HG03103 (cell line): ENCODE measurements around the gene RGS8.
A peak's percentile ranks its signal among the peaks of the same experiment; 100 is the strongest.
"Not testable (repeated sequence)": the region's sequence is repeated elsewhere in the genome, so short reads cannot be mapped to it uniquely, and the experiment has no call there.

Experiments used
- ATAC-seq: cut with Tn5 transposase; IDR thresholded peaks from one replicate; pipeline ENCODE4 v1.9.1; 2021; ENCODE audit warnings: low read depth; ENCODE audit not compliant: unreplicated experiment

RGS8 gene

DNA sequence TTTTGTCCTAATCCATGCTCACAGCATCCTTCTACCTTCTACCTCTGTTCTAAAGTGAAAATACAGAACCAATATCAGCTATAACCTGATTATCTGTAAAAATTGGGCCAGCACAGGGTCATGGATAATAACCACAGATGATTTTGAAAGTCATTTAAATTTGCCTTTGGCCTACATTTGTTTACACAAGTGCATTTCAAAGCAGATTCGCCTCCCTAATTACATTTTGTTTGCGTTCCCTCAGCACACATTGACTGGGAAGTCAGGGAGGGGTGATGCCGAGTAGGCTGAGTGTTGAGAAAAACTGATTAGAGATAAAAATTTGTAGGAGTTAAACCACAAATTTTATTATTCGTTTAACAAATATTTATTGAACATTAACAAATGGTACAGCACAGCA, 19.2 kb upstream of the RGS8 start:
- ATAC-seq: no peak

DNA sequence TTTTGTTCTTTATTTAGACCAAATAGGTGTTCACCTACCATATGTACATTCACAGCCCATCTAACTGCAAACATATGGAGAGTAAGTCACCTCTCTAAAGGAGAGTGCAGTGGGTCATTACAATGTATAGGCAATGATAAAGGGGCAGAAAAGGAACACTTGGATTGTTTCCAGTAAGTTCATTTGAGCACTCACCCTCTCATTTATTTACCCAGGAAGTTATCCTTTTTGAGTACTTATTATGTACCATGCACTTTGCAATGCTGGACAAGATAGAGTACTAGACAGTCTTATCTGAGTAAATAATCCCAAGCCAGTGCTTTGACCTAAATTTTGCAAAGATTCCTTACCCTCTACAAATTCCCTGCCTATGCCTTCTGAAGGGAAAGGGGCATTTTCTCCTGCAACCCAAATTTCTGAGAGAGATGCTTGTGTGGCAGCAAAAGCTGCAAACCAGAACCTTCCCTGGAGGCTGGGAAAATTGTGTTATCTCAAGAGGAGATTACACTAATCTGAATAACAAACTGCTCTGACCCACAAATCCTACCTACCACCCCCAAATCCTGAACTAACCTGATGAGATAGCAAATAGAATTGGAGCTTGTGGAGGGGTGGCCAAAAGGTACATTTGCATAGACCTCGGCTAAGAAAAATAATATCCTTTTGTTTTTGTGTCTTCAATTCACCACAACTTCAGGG, 18.6 kb upstream of the RGS8 start:
- no peak for ATAC-seq

DNA sequence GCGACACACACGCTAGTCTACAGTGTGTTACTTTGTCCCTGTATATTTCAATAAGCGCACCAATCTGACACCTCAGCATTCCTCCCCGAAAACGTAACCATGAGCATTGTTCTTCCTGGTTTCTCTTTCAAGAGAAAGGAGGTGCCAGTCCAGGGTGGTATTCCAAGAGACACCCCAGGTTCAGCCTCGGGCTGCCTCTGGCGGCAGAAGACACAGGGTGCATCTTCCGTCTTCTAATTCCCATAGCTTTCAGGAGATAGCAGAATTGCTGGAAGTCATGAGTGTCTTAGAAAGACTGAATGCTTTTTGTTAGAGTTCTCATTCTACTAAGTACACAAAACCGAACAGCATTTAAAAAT, 15.9 kb upstream of the RGS8 start:
- no peak for ATAC-seq

DNA sequence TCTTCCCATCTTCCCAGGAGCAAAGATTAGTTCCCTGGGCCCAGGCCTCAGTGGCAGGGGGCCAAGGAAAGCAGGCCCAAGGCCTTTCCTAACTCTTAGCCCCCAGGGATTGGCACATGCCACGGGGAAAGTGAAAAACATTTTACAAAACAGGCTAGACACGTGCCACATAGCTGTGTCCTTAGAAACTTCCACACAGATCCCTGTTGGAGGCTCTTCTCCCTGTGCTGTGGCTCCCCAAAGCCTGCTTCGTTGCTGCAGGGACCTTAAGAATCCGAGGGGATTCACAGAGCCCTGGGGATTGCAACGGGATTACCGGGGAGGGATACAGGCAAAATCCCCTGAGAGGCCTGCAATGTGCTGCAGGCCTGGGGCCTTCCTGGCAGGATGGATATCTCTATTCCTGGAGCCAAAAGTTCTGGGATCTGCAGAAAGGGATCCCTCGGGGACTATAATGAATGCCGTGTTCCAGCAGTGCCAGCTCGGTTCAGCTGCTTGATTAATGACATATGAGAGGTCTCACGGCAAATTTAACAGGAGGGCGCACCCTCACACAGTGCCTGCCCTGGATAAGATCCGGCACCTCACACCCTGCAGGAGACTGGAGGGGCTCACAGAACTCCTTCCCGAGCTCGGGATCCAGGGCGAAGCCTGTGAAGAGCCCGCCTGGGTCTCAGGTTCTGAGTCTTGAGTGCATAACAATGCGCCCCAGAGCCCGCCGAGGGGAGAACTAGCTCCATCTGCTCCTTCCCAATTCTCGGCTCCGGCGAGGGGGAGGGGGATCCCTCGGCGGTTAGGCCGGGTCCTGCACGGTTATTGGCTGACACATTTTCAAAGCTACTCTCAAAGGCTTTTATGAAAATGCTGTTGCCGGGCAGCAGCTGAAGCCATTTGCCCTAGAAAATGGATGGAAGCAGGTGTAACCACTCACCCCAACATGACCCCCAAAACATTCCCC, 15.3 kb upstream of the RGS8 start:
- ATAC-seq: no peak

DNA sequence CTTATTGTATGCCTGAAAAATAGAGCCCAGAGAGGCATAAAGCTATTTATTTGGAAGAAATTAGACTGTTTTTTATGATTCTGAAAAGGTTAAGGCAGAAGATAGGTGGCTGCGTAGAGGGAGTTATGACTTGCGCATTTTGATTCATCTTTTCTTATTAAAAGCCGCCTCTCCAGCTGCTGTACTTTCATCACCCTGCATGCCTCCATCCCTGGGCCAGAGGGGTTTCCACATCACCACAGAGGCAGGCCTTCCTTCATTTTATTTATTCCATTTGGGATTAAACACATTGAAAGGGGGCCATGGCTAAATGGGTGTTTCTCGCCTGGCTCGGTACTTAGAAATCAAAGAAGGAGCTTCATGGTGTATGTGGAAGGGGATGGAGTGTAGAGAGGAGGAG, 14.6 kb upstream of the RGS8 start:
- no peak for ATAC-seq

DNA sequence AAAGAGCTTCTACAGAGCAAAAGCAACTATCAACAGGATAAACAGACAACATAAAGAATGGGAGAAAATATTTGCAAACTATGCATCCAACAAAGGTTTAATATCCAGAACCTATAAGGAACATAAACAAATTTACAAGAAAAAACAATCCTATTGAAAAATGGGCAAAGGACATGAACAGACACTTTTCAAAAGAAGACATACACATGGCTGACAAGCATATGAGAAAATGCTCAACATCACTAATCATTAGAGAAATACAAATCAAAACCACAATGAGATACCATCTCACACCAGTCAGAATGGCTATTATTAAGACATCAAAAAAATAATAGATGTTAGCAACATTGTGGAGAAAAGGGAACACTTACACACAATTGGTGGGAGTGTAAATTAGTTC, 8.8 kb upstream of the RGS8 start:
- ATAC-seq: not testable (repeated sequence)

DNA sequence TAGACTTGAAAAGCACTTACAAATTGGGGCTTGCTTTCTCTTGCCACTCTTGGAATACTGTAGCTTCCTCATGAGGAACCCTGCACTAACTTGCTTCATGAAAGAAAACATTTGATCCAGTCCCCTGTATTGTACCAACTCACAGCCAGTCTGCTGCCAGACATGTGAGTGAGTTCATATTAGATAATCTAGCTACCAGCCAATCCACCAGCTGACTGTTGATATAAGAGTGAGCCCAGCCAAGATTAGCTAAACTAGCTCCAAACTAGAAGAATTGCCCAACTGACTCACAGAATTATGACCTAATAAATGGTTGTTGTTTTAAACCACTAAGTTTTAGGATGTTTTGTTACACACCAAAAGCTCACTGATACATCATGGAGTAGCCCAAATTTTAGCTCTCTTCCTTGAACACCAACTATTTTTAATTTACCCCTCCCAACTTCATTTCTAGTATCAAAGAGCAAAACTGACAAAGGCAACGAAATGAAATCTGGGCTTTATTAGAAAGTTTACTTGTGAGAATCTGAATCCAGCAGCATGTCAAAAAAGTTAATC, 6.6 kb upstream of the RGS8 start:
- ATAC-seq: no peak

DNA sequence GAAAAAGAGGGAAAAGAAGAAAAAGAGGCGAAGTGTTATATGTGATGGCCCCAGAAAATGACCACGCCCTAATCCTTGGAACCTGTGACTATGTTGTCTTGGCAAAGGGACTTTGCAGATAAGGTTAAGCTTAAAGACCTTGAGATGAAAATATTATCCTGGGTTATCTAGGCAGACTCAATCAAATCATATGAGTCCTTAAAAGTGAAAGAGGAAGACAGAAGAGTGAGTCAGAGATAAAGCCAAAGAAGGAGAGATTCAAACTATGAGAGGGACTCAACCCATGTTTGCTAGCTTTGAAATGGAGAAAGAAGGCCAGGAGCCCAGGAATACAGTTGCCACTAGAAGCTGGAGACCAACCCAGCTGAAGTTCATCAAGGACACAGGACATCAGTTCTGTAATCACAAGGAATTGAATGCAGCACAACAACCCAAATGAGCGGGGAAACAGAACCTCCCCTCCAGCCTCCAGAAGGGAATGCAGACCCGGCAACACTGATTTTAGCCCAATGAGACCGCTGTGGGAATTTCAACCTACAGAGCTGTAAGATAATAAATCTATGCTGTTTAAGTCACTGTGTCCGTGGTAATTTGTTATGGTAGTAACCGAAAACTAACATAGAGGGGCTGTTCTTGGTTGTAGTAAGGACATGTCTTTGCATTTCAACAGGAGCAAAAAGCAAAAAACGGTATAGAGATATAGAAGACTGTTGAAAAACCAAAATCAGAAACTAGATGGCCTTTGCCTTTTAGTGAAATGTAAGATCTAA, 4.2 kb upstream of the RGS8 start:
- no peak for ATAC-seq

DNA sequence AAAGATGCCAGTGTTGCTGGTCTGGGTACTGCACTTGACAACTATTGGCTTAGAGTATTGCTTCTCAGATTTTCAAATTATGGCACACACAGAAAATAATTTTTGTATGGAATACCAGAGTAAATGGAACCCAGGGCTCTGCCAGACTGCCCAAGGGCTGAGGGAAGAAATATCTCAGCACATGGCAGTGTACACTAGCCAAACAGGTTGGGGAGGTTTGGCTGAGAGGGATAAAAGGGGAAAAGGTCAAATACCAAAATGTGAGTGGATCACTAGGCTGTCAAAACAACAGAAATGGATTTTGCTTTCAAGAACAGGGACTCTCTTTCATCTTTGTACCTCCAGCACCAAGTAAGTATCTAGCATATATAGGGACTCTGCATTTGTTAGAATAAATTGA, 3.0 kb upstream of the RGS8 start:
- no peak for ATAC-seq

DNA sequence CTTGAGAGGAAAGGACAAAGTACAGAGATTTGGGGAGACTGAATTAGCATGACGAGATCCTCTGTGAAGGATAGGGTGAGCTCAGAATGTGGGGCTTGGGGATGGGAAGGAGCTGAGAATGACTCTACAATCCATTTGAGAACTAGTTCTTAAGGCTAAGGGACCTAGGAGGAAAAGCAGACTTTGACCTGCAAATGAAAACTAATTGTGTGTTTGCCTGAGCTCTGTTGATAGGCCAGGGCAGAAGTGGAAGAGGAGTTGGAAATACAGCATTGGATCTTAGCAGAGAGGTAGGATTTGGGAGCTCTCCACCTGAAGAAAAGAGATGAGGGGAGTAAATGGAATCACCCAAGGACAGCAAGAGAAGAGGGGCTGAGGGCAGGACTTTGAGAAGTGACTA, 2.1 kb upstream of the RGS8 start:
- no peak for ATAC-seq

DNA sequence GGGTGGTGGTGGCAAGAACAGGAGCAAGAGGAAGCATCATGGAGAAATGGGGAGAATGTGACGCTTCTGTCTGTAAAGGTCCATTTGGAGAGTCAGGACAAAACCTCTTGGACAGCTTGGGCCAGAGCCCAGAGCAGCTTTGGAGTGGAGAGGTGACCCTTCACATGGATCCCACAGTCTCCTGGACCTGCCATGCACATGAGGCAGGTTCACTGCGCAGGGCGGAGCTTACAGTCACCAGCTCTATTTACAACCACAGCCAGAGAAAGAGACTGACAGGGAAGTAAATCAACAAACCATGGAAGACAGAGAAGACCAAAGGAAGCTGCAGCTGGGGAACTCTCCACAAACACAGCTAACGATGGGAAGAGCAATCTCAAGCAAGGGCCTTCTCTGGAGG, 828 bp upstream of the RGS8 start:
- ATAC-seq: no peak

DNA sequence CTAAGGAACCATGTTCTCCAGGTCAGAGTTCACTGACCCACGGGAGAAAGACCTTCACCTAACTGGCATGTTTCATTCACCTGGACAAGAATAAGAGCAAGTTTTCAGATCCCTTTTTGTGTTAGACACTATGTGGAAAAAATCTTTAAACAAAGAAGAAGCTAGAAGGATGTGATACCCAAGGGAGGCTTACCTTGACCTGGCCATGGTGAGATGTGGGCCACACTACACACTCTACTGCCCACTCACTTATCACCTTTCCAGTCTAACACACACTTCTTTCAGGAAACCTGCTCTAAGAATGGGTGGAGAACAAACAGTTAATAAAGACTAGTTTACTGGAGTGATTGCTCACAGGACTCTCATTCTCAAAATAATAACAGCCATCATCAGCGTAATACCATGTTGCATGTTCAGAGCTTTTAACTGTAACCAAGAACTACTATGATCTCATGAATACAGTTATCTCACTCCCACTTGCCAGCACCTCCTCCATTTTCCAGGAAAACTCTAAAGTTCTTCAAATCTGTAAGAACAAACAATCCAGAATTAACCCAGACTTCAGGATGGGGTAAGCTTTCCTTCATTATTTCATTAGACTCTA, 1.4 kb downstream of the RGS8 start:
- ATAC-seq: no peak

DNA sequence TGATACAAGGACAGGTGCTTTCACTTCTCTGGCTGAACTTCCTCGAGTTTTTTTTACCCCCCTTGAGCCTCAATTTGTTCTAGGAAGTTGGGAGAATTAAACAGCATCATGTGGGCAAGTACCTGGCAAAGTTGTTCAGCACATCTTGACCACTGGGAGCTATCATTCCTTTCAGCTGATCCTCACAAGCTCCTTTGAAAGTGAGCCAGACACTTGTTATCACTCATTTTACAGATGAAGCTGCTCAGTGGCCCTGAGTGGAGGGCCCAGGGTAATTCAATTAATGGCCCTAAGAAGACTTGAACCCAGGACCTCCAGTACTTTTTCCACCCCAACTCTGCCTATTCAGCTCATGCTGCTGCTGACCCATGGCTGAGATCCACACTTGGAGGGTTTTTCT, 2.0 kb downstream of the RGS8 start:
- no peak for ATAC-seq

DNA sequence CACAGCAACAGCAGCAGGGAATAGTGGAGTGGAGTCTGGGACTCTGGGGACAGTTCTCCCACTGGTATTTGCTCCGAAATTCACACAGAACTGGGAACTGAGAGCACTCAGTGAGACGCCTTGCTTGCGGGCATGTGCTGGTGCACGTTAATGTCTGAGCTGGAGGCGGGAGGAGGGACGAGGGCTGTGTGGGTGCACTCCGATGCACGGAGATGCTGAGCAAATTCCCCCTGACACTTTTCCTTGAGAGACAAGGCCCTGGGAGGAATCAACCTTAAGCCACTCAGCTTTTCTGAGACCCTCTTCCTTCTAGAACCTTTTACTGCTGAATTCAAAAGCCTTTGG, 2.8 kb downstream of the RGS8 start:
- ATAC-seq: no peak

DNA sequence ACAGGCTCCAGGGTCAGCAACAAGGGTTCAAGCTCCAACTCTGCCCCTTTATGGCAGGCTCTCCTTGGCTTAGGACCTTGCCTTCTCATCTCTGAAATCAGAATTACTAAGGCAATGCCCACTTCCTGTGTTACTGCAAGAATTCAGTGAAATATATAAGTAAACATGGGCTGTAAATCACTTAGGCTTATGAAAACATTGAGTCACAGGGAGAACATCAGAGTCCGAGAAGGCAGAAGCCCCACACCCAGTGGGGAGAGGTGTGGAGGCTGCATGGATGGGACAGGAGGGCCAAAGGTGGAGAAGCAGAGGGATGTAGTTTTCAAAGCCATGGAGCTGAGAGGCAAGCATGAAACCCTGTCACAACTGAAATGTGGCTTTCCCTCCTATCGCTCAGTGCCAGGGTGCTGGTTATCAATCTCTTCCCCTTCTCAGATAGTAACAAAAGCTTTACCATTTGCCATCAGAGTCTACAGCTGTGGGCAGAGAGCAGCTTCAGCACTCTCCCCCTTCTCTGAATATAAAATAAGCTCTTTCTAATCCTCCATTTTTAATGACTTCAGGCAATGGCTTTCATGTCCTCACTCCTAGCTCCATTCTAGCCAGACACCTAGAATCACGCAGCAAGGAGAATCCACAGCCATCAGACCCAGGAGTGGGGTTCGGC, 3.4 kb downstream of the RGS8 start:
- no peak for ATAC-seq

DNA sequence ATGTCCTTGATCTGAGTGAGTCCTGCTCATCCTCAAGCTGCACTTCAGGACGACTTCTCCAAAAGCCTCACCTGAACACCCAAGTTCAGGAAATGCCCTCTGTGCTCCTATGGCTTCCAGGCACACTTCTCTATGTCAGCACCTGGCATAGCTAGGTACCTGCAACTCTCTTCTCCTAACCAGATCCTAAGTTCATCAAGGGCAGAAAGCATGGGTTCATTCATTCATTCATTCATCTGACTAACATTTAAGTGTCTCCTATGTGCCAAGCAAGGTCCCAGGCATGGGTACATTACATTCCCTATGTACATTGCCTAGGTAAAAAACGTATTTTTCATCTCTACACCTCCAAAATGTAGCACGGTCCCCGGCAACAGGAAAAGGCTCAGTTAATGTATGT, 4.0 kb downstream of the RGS8 start:
- ATAC-seq: no peak

DNA sequence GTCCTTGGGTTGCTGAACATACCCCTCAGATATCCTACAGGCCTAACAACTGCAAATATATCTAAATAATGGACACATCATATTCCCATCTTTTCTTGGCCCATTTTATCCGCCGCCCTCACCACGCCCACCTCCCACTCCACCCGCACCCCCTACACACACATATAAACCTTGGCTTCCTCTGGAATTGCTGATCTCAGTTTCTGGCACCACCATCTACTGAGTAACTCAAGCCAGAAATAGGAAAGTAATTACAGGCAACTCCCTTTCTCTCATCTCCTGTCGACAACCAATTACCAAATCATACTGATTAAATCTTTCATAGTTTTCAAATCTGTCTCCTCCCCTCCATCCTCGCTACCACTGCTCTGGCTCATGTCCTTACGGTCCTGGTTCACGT, 4.7 kb downstream of the RGS8 start:
- ATAC-seq: no peak

DNA sequence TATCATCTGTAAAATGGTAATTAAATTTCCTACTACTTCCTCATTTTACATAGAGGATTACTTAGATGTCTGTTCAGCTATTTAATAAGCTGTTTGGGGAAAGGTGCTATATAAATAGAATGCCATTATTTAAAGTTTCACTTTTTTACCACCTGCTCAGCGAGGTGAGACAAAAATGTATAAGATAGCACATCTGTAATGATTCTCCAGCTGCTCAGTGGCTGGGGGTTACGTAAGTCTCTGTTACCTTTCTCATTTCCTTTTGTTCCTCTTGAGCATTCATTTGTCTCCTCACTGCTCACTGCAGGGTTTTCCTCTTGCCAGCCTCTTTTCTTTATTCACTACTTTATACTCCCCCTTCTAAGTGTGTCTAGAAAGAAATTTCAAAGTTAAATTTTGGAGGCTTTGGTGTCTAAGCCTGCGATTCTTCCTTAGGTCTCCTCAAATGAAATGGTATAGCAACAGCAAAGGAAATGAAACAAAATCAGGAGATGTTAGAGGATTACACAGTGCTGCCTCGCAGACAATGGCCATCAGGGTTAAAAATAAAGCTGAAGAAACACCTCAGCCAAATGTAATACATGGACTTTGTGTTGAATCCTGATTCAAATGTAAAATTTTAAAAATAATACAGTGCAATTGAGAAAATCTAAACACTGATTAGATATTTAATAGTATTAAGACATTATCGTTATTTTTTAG, 6.8 kb downstream of the RGS8 start:
- ATAC-seq: peak; percentile 93

DNA sequence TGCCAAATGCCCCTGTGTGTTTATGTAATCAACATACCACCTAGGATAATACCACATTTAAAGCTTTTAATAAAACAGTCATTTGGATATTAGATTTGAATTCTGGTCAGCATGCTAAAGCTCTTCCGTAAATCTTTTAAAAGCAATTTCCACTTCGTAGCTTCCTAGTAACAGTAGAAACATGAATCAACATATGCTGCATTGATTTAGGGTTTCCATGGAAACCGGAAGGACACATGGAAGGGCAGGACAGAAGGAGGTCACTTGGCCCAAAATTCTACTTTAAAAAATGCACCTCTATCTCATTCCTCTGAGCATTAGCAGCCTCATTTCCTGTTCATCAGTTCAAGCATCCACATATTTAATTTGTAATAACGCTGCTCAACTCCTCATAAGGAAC, 8.1 kb downstream of the RGS8 start:
- ATAC-seq: no peak
